IPS DF 6.9 (cell line): ENCODE results near the gene G2E3.
"Not testable (repeated sequence)": the region's sequence is repeated elsewhere in the genome, so short reads cannot be mapped to it uniquely, and the experiment has no call there.

ENCODE experiments used
- DNase-seq: peaks from one replicate; pipeline ENCODE4 v3.0.0-alpha.2; 2013; ENCODE audit warnings: low read depth, low spot score
- H3K27ac ChIP-seq: one replicate; pipeline ENCODE4 v1.5.1; 2013; ENCODE audit warnings: low read length, control low read depth
- H3K27me3 ChIP-seq: 2 replicates; pipeline ENCODE4 v1.6.1; 2013; ENCODE audit warnings: mild to moderate bottlenecking, low read length; ENCODE audit not compliant: control insufficient read depth, insufficient read depth
- H3K36me3 ChIP-seq: 2 replicates; pipeline ENCODE4 v1.6.1; 2013; ENCODE audit warnings: low read length; ENCODE audit not compliant: control insufficient read depth, insufficient read depth
- H3K4me1 ChIP-seq: 2 replicates; pipeline ENCODE4 v1.6.1; 2013; ENCODE audit warnings: low read length; ENCODE audit not compliant: control insufficient read depth, insufficient read depth
- H3K4me3 ChIP-seq: 2 replicates; pipeline ENCODE4 v1.5.1; 2013; ENCODE audit warnings: mild to moderate bottlenecking, low read length
- H3K9me3 ChIP-seq: 2 replicates; pipeline ENCODE4 v1.6.1; 2013; ENCODE audit warnings: low read length, inconsistent platforms; ENCODE audit not compliant: control insufficient read depth, insufficient read depth
- WGBS: extraction: QIAGEN DNeasy Blood & Tissue Kit; methylation state at CpG from one replicate; pipeline ENCODE4 v1.1.7; 2013; ENCODE audit warnings: mixed read lengths, missing lambda C conversion rate; ENCODE audit not compliant: insufficient read length, insufficient coverage; 5-methylcytosine and 5-hydroxymethylcytosine counted together

Gene G2E3

GRCh38 chr14:30574777-30575176, 15.8 kb downstream of the G2E3 start:
- H3K9me3 ChIP-seq, H3K27ac ChIP-seq, H3K4me3 ChIP-seq, H3K27me3 ChIP-seq, DNase-seq, H3K36me3 ChIP-seq, H3K4me1 ChIP-seq: not testable (repeated sequence)
- WGBS, result no CpG with 5 or more reads among the region's 3 CpGs

GRCh38 chr14:30576333-30576732, 17.4 kb downstream of the G2E3 start:
- H3K36me3 ChIP-seq, H3K4me3 ChIP-seq: not testable (repeated sequence)

GRCh38 chr14:30580616-30581282, 21.8 kb downstream of the G2E3 start:
- Histone ChIP-seq H3K36me3 (no peaks in the 10 kb centered on the region), H3K9me3 (no peaks in the 10 kb centered on the region), H3K27me3 (no peaks in the 10 kb centered on the region), H3K4me3 (no peak overlapping the region), H3K27ac (no peak overlapping the region), H3K4me1 (no peaks in the 10 kb centered on the region)
- no peak for DNase-seq
- WGBS, result no CpG with 5 or more reads among the region's 2 CpGs

More at GRCh38 chr14:30576333-30576732, 17.4 kb downstream of the G2E3 start:
- not testable (repeated sequence) for H3K27me3 ChIP-seq, H3K4me1 ChIP-seq, H3K27ac ChIP-seq, DNase-seq, H3K9me3 ChIP-seq
- WGBS, result no CpG with 5 or more reads among the region's 1 CpG

- no peak overlapping the region for H3K4me3 ChIP-seq
- no peak for DNase-seq
- 100% methylated on average over 1 of the region's 7 CpGs for WGBS
- no peaks in the 10 kb centered on the region for H3K36me3 ChIP-seq
- H3K9me3 ChIP-seq, result no peaks in the 10 kb centered on the region
- no peak overlapping the region for H3K27ac ChIP-seq
- no peaks in the 10 kb centered on the region for H3K4me1 ChIP-seq
- H3K27me3 ChIP-seq, result no peaks in the 10 kb centered on the region
Observed at GRCh38 chr14:30581283-30581625, 22.3 kb downstream of the G2E3 start.

GRCh38 chr14:30582376-30582775, 23.4 kb downstream of the G2E3 start:
- no CpG with 5 or more reads among the region's 1 CpG for WGBS
- no peaks in the 10 kb centered on the region for H3K4me1 ChIP-seq
- H3K27ac ChIP-seq, result no peak overlapping the region
- H3K4me3 ChIP-seq, result no peak overlapping the region
- no peaks in the 10 kb centered on the region for H3K36me3 ChIP-seq
- H3K9me3 ChIP-seq, result no peaks in the 10 kb centered on the region
- no peaks in the 10 kb centered on the region for H3K27me3 ChIP-seq
- no peak for DNase-seq

GRCh38 chr14:30584058-30584630, 25.2 kb downstream of the G2E3 start:
- DNase-seq, result no peak
- Histone ChIP-seq H3K27me3 (no peaks in the 10 kb centered on the region), H3K36me3 (no peaks in the 10 kb centered on the region), H3K4me3 (no peak overlapping the region), H3K4me1 (no peaks in the 10 kb centered on the region), H3K9me3 (no peaks in the 10 kb centered on the region), H3K27ac (no peak overlapping the region)

GRCh38 chr14:30585204-30585603, 26.2 kb downstream of the G2E3 start:
- no peaks in the 10 kb centered on the region for H3K27me3 ChIP-seq
- H3K4me3 ChIP-seq, result no peak overlapping the region
- H3K9me3 ChIP-seq, result no peaks in the 10 kb centered on the region
- no peak for DNase-seq
- H3K27ac ChIP-seq, result no peak overlapping the region
- H3K36me3 ChIP-seq, result no peaks in the 10 kb centered on the region; the same call in 1 of the 2 replicates
- no peaks in the 10 kb centered on the region for H3K4me1 ChIP-seq

- no peaks in the 10 kb centered on the region; the same call in 1 of the 2 replicates for H3K36me3 ChIP-seq
- no peaks in the 10 kb centered on the region for H3K27me3 ChIP-seq
- H3K9me3 ChIP-seq, result no peaks in the 10 kb centered on the region
- no peak overlapping the region for H3K27ac ChIP-seq
- DNase-seq, result no peak
- H3K4me3 ChIP-seq, result no peak overlapping the region
- no CpG with 5 or more reads among the region's 3 CpGs for WGBS
- H3K4me1 ChIP-seq, result no peaks in the 10 kb centered on the region
Observed at GRCh38 chr14:30587141-30587540, 28.2 kb downstream of the G2E3 start.

GRCh38 chr14:30588873-30589272, 29.9 kb downstream of the G2E3 start:
- H3K27ac ChIP-seq, result no peak overlapping the region
- no peaks in the 10 kb centered on the region for H3K9me3 ChIP-seq
- H3K36me3 ChIP-seq, result no peaks in the 10 kb centered on the region; the same call in 1 of the 2 replicates
- no peak overlapping the region for H3K4me3 ChIP-seq
- DNase-seq, result no peak
- H3K4me1 ChIP-seq, result no peaks in the 10 kb centered on the region
- H3K27me3 ChIP-seq, result no peaks in the 10 kb centered on the region

GRCh38 chr14:30596935-30597334, 38.0 kb downstream of the G2E3 start:
- WGBS, result no CpG with 5 or more reads among the region's 1 CpG

GRCh38 chr14:30597504-30597903, 38.5 kb downstream of the G2E3 start:
- Histone ChIP-seq H3K36me3 (peaks cover 11% of the 10 kb centered on the region; the same call in 1 of the 2 replicates), H3K27me3 (no peaks in the 10 kb centered on the region), H3K4me3 (no peak overlapping the region), H3K27ac (no peak overlapping the region), H3K9me3 (no peaks in the 10 kb centered on the region), H3K4me1 (no peaks in the 10 kb centered on the region)
- DNase-seq, result no peak

More at GRCh38 chr14:30596935-30597334, 38.0 kb downstream of the G2E3 start:
- H3K4me1 ChIP-seq, result no peaks in the 10 kb centered on the region
- no peaks in the 10 kb centered on the region for H3K27me3 ChIP-seq
- H3K9me3 ChIP-seq, result no peaks in the 10 kb centered on the region
- peaks cover 11% of the 10 kb centered on the region; the same call in 1 of the 2 replicates for H3K36me3 ChIP-seq
- no peak overlapping the region for H3K27ac ChIP-seq
- no peak for DNase-seq
- no peak overlapping the region for H3K4me3 ChIP-seq
